Measurements from ENCODE around the gene NEK6.

NEK6 gene

GRCh38 chr9:124385623-124386022 lies 127.9 kb downstream of the NEK6 start:
- no peak for DNase-seq

GRCh38 chr9:124386201-124386600 lies 128.5 kb downstream of the NEK6 start:
- DNase-seq: peak; percentile 40

- DNase-seq: no peak
These were observed 130.7 kb downstream of the NEK6 start for GRCh38 chr9:124388275-124389048.

DNA sequence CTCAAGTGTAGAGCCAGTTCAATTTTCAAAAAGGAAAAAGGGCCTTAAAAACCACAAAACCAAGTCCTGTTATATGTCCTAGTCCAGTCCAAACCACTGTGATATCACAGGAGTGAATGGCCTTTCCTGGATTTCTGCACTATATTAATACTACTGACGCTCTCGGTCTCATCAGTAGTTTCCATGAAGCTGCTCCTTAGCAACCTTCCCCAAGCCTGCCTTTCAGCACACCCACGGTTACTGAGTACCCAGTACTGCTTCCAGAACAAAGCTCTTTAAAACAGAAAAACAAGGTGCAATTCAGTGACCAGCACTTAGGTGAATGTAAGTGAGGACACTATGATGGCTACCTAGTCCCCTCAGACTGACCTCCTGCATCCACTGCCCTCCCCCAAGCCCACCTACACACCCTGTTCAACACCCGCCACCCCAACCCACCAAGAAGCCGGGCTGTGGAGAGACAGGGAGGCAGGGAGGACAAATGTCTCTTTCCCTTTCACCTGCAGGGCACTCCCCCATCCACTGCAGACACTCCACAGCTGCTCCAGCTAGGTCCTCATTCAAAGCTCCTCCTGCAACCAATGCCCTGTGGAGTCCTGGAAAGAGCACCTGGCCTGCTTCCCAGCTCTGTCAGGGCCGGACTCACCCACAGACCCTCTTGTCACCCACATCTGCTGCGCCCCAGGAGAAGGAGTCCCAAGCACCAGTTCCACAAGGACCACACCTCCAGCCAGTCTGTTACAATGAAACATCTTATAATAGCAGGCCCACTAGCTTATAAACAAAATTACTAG lies 131.6 kb downstream of the NEK6 start:
- DNase-seq: peak; percentile 73

GRCh38 chr9:124390794-124391658 lies 133.3 kb downstream of the NEK6 start:
- DNase-seq: peak; percentile 86

DNA sequence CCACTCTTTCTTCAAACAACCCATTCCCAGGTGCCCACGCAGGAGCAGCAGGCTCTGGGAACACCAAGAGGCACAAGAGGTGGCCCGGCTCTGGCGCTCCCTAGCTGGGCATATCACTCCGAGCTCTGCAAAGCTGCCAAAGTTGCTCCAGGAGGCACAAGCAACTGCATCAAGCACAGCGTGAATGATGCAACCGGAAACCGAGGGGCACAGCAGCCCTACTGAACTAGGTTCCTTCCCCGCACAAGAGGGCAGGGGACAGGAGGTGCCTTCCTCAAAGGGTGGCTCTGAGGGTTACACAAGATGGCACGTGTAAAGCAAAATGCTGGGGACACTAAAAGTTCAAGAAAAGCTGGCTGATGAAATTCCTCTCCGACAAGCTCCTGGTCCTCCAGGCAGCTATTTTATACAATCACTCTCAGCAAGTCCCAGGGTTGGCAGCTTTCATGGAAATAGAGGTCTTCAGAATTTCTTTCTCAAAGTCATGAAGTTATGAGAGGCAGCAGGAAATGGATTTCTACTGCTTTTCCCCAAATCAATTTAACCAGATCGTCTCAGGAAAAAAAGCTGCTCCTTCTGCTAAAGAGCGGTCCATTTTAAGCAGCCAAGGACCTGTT lies 134.6 kb downstream of the NEK6 start:
- DNase-seq: peak; percentile 41

GRCh38 chr9:124392871-124393460 lies 135.2 kb downstream of the NEK6 start:
- DNase-seq: peak; percentile 61

- DNase-seq: no peak
These were observed 136.4 kb downstream of the NEK6 start for GRCh38 chr9:124394167-124394566.

DNA sequence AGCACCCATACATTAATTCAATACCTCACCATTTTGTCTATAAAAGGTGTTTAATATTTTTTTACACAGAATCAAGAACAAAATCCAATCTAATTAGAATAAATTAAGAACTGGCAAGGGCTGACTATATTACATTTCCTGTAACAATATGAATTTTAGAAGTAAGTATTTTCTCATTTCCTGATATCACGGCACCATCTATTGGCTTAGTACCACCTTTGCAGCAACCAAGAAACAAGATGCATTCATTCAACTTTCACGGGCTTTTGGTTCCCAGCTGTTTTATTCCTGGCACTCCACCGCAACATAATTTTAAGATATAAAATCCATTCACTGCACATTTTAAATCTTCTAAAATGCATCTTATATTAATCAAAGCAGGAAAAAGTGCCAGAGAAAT lies 136.8 kb downstream of the NEK6 start:
- no peak for DNase-seq

GRCh38 chr9:124395826-124396225 lies 138.1 kb downstream of the NEK6 start:
- DNase-seq: no peak

GRCh38 chr9:124398191-124398935 lies 140.6 kb downstream of the NEK6 start:
- DNase-seq: no peak

DNA sequence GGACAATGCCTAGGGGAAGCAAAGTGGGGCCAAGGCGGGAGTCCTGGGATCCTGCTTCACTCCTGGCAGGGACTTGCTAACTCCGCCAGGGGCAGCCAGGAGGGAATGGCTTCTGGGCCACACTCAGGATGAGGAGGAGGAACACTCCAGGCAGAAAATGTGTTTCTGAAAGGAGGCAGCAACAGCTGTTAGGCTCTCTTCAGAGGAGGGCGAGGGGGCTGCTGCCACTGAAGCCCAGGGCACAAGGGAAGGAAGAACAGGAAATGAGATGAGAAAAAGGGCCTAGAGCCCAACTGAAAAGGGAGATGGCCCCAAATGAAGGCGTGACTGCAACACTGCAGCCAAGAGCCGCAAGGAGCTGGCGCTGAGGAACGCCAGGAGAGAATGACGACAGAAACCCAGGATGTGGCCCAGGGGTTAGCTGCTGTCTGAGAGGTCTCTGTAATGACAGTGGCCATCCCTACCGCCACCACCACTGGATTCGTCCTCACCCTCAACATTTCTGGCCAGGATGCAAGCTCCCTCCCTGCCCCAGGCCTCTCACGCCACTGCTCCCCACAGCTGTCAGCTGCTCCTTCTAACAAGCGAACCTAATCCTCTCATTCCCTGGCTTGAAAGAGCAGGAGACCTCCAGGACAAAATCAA lies 141.7 kb downstream of the NEK6 start:
- no peak for DNase-seq

DNA sequence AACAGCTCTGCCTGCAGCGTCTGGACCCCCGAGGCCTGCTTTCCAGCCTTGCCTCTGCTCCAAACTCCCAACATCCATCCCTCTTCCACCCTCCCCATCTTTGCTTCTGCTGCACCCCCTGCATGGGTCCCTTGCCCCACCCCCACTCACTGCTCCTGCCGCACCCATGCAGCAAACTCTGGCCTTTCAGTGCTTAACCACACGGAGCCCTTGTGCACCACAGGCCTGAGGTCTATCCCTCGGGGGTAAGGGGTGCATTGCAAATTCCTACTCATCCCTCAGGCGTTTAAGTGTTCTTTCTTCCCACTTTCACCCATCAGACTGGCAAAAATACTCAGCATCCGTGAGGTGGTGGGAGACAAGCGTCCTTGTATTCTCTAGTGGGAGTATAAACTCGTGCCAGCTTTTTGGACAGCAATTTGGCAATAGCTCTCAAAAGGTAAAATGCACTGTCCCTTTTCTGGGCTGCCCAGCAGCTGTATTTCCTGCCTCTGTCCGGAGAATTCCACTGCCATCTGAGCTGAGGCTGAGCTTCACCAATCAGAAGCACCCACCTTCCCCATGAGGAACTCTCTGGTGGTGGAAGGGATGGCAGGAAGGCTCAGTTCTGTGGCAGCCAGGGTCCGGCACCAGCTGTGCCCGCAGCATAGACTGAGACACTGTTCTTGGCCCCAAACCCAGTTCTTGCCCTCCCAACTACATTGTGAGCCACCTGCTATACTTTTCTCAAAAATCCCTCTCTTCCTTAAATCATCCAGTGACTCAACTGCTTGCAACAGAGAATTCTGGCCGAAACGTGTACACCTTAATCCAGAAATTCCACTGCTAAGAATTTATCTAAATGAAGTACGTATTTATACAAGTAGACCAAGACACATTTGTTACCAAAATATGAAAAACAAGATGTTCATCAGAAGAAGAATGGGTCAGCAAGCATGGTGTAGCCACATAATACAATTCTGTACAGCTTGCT lies 142.5 kb downstream of the NEK6 start:
- no peak for DNase-seq
